Hepatocyte (in vitro differentiated cells): ENCODE data around the gene RANBP1. TPM values are rescaled to one million over a fixed set of nuclear protein-coding genes. Genes with fewer than 3 reads are reported as not detected.

Experiments
- DNase-seq: peaks from one replicate; pipeline ENCODE4 v3.0.0-alpha.2; 2016; ENCODE audit warnings: low spot score
- H2AFZ ChIP-seq: fragments of 200-600 bp; sonication (generic); 2 replicates; pipeline ENCODE4 v1.6.0; 2016; ENCODE audit warnings: antibody characterized with exemption, mild to moderate bottlenecking
- H3K27ac ChIP-seq: fragments of 200-600 bp; sonication (generic); 2 replicates; pipeline ENCODE4 v1.5.1; 2016; ENCODE audit warnings: mild to moderate bottlenecking
- H3K27me3 ChIP-seq: fragments of 200-600 bp; sonication (generic); 2 replicates; pipeline ENCODE4 v1.6.1; 2016
- H3K36me3 ChIP-seq: fragments of 200-600 bp; sonication (generic); replicated peaks from 2 replicates; pipeline ENCODE4 v1.5.1; 2016; ENCODE audit warnings: low read depth; ENCODE audit not compliant: insufficient read depth
- H3K4me1 ChIP-seq: fragments of 200-600 bp; sonication (generic); 2 replicates; pipeline ENCODE4 v1.5.1; 2016; ENCODE audit warnings: mild to moderate bottlenecking, moderate library complexity; ENCODE audit not compliant: insufficient read depth
- H3K4me2 ChIP-seq: fragments of 200-600 bp; sonication (generic); 2 replicates; pipeline ENCODE4 v1.6.0; 2016
- H3K4me3 ChIP-seq: fragments of 200-600 bp; sonication (generic); 2 replicates; pipeline ENCODE4 v1.5.1; 2016; ENCODE audit warnings: mild to moderate bottlenecking
- H3K79me2 ChIP-seq: fragments of 200-600 bp; sonication (generic); 2 replicates; pipeline ENCODE4 v1.6.0; 2017; ENCODE audit warnings: mild to moderate bottlenecking
- H3K9me2 ChIP-seq: fragments of 200-600 bp; sonication (generic); replicated peaks from 2 replicates; pipeline ENCODE4 v1.6.0; 2017; ENCODE audit warnings: mild to moderate bottlenecking; ENCODE audit not compliant: insufficient read depth
- H3K9me3 ChIP-seq: fragments of 200-600 bp; sonication (generic); 2 replicates; pipeline ENCODE4 v1.5.1; 2016; ENCODE audit warnings: low read depth, mild to moderate bottlenecking
- H4K20me1 ChIP-seq: fragments of 200-600 bp; sonication (generic); 2 replicates; pipeline ENCODE4 v1.6.0; 2016; ENCODE audit warnings: mild to moderate bottlenecking; ENCODE audit not compliant: insufficient read depth, poor library complexity, severe bottlenecking
- EZH2 ChIP-seq: fragments of 200-600 bp; sonication (generic); IDR thresholded peaks from 2 replicates; pipeline ENCODE4 v1.6.1; 2016; ENCODE audit warnings: antibody characterized with exemption, mild to moderate bottlenecking, borderline replicate concordance
- EZH2phosphoT487 ChIP-seq: fragments of 200-600 bp; sonication (generic); IDR thresholded peaks from one replicate; pipeline ENCODE4 v1.6.1; 2018; ENCODE audit warnings: antibody characterized with exemption, mild to moderate bottlenecking, low read depth, moderate library complexity; ENCODE audit not compliant: unreplicated experiment, severe bottlenecking
- WGBS: methylation state at CpG from one replicate; pipeline ENCODE4 v1.1.6; 2016; ENCODE audit warnings: low lambda C conversion rate; ENCODE audit errors: missing lambda C conversion rate; 5-methylcytosine and 5-hydroxymethylcytosine counted together
- microRNA counts: library from miRNA; unstranded; fragments of <30 nt; microRNA quantifications from one replicate; lab custom pipeline; 2017
- microRNA-seq: library from miRNA; unstranded; fragments of <30 nt; microRNA quantifications from one replicate; pipeline ENCODE4, GENCODE V29; 2017
- polyA plus RNA-seq: library from polyadenylated mRNA; unstranded; fragments of >200 nt; fragmentation: Nextera tagmentation; extraction: Ambion mirVana; gene quantifications from 2 replicates; pipeline ENCODE4 v1.2.1, GENCODE V29; 2016
- small RNA-seq: library from RNA; depleted of rRNA; stranded (forward); fragments of <200 nt; gene quantifications from one replicate; pipeline ENCODE3, GENCODE V24; 2014
- total RNA-seq: library from RNA; depleted of rRNA; stranded (reverse); fragments of >200 nt; gene quantifications from 2 replicates; pipeline ENCODE4 v1.2.3, GENCODE V29; 2014
- TF ChIP-seq, protein P1 (sequence below): fragments of 200-600 bp; sonication (generic); IDR thresholded peaks from 2 replicates; pipeline ENCODE4 v1.5.1; 2016; ENCODE audit warnings: antibody characterized with exemption, mild to moderate bottlenecking; ENCODE audit not compliant: poor library complexity

The RANBP1 gene
- total and polyA plus RNA-seq, 2 experiments from 2014 or later, result 189 to 227 TPM

DNA sequence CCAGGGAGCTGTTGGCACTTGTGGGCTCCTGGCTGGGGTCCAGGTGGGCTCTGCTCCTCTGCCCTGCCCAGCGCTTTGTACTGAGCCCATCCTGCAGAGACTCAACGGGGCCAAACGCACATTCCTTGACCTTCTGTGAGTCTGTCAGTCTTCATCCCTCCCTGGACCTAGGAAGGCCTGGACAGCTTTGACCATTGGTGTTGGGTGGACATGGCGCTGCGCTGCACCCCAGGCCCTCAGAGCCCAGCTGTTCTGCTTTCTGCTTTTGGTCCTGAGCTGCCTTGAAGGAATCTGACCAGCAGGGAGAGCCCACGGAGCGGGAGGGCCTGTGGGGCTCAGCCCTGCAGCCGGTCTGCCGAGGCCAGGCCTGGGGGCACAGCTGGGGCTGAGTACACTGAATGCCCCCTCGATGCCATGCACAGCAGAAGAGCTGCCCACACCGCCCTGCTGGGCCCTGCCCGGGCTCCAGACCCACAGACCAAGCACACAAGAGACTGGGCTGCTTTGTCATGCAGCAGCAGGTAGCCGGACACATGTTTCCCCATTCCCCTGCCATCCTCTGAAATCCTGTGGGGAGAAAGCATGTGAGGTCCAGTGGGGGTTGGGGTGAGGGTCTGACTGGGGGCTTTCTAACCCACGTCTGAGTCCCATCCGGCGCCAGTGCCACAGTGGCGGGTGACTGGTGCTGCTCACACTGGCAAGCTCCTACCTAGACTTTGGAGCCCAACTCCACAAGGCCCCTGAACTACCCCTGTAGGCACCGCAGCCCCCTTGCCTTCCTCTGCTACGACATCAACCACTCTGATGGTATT, 59.1 kb downstream of the RANBP1 start:
- no peaks in the 10 kb centered on the region for H4K20me1 ChIP-seq
- no peaks in the 10 kb centered on the region for H3K9me3 ChIP-seq
- H3K27me3 ChIP-seq, result no peaks in the 10 kb centered on the region
- H3K4me3 ChIP-seq, result no peak overlapping the region
- peak; percentile 38 for DNase-seq
- H3K36me3 ChIP-seq, result no peaks in the 10 kb centered on the region
- H3K4me1 ChIP-seq, result peaks cover 22% of the 10 kb centered on the region
- H3K4me2 ChIP-seq, result no peak overlapping the region
- no peak for TF ChIP-seq EZH2
- TF ChIP-seq, protein P1, sequence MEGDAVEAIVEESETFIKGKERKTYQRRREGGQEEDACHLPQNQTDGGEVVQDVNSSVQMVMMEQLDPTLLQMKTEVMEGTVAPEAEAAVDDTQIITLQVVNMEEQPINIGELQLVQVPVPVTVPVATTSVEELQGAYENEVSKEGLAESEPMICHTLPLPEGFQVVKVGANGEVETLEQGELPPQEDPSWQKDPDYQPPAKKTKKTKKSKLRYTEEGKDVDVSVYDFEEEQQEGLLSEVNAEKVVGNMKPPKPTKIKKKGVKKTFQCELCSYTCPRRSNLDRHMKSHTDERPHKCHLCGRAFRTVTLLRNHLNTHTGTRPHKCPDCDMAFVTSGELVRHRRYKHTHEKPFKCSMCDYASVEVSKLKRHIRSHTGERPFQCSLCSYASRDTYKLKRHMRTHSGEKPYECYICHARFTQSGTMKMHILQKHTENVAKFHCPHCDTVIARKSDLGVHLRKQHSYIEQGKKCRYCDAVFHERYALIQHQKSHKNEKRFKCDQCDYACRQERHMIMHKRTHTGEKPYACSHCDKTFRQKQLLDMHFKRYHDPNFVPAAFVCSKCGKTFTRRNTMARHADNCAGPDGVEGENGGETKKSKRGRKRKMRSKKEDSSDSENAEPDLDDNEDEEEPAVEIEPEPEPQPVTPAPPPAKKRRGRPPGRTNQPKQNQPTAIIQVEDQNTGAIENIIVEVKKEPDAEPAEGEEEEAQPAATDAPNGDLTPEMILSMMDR, result peak; percentile 35
- no peaks in the 10 kb centered on the region for H3K79me2 ChIP-seq
- no peaks in the 10 kb centered on the region for H3K9me2 ChIP-seq
- no peak overlapping the region for H2AFZ ChIP-seq
- H3K27ac ChIP-seq, result no peak overlapping the region
- 70% methylated on average over 19 of the region's 19 CpGs for WGBS

- Histone ChIP-seq H3K4me3 (no peak overlapping the region), H3K9me3 (no peaks in the 10 kb centered on the region), H3K36me3 (no peaks in the 10 kb centered on the region), H3K4me2 (no peak overlapping the region), H3K9me2 (no peaks in the 10 kb centered on the region), H4K20me1 (no peaks in the 10 kb centered on the region), H2AFZ (no peak overlapping the region), H3K27me3 (no peaks in the 10 kb centered on the region), H3K79me2 (no peaks in the 10 kb centered on the region), H3K27ac (no peak overlapping the region), H3K4me1 (peaks cover 22% of the 10 kb centered on the region)
- 64% methylated on average over 11 of the region's 12 CpGs for WGBS
- no peak for TF ChIP-seq EZH2phosphoT487
- TF ChIP-seq, protein P1, result peak; percentile 21
- no peak for DNase-seq
Measured at GRCh38 chr22:20175597-20175900, 59.6 kb downstream of the RANBP1 start.

GRCh38 chr22:20176421-20177085, 60.6 kb downstream of the RANBP1 start:
- 77% methylated on average over 17 of the region's 17 CpGs for WGBS
- no peaks in the 10 kb centered on the region for H4K20me1 ChIP-seq

More at GRCh38 chr22:20176421-20177085, 60.6 kb downstream of the RANBP1 start:
- TF ChIP-seq, protein P1, result no peak
- TF ChIP-seq EZH2phosphoT487 (no peak), EZH2 (no peak)
- no peak for DNase-seq
- H3K4me1 ChIP-seq, result peaks cover 22% of the 10 kb centered on the region
- no peak overlapping the region for H2AFZ ChIP-seq
- H3K27me3 ChIP-seq, result no peaks in the 10 kb centered on the region
- no peak overlapping the region for H3K27ac ChIP-seq
- H3K79me2 ChIP-seq, result no peaks in the 10 kb centered on the region
- H3K36me3 ChIP-seq, result no peaks in the 10 kb centered on the region
- no peaks in the 10 kb centered on the region for H3K9me3 ChIP-seq
- no peak overlapping the region for H3K4me2 ChIP-seq
- no peak overlapping the region for H3K4me3 ChIP-seq
- no peaks in the 10 kb centered on the region for H3K9me2 ChIP-seq

MicroRNA genes within 50 kb of the gene (microRNA counts, 767-probe panel; counts per million panel counts)
- not detected for microRNA hsa-miR-1306-3p (lab: Ali Mortazavi, UCI)

Small RNA genes lying within 50 kb of the gene (microRNA-seq; reads per million reads assigned to microRNA genes)
- not detected for gene MIR6816

Small RNA genes lying within 50 kb of the gene (small RNA-seq; reads per million reads assigned to genes)
- gene MIR6816 (not detected), gene RF00017 (not detected), gene RF00599 (not detected)

Other genes with a start within 250 kb of the RANBP1 start
- gene COMT, start 174.3 kb upstream of the RANBP1 start, total RNA-seq, result 74.5 and 78.2 TPM in 2 replicates
- 129 and 153 TPM in 2 replicates for gene COMT, start 174.3 kb upstream of the RANBP1 start, polyA plus RNA-seq
- 0.60 TPM in 1 of 2 replicates, not detected in the other for gene TXNRD2, start 174.3 kb upstream of the RANBP1 start, total RNA-seq
- 1.6 and 2.1 TPM in 2 replicates for gene TXNRD2, start 174.3 kb upstream of the RANBP1 start, polyA plus RNA-seq
- gene ARVCF, start 99.3 kb upstream of the RANBP1 start, total RNA-seq, result 21.6 and 32.5 TPM in 2 replicates
- gene ARVCF, start 99.3 kb upstream of the RANBP1 start, polyA plus RNA-seq, result 23.8 and 25.8 TPM in 2 replicates
- 21.4 and 26.2 TPM in 2 replicates for gene TANGO2, start 95.0 kb upstream of the RANBP1 start, total RNA-seq
- 20.8 and 24.4 TPM in 2 replicates for gene TANGO2, start 95.0 kb upstream of the RANBP1 start, polyA plus RNA-seq
- gene DGCR8, start 35.9 kb upstream of the RANBP1 start, total RNA-seq, result 18.3 and 22.0 TPM in 2 replicates
- gene DGCR8, start 35.9 kb upstream of the RANBP1 start, polyA plus RNA-seq, result 10.8 and 12.2 TPM in 2 replicates
- gene TRMT2A, start 1.1 kb downstream of the RANBP1 start, total RNA-seq, result 34.4 and 50.2 TPM in 2 replicates
- 65.1 and 78.7 TPM in 2 replicates for gene TRMT2A, start 1.1 kb downstream of the RANBP1 start, polyA plus RNA-seq
- gene ZDHHC8, start 15.7 kb downstream of the RANBP1 start, total RNA-seq, result 4.5 and 9.6 TPM in 2 replicates
- 65.1 and 72.7 TPM in 2 replicates for gene ZDHHC8, start 15.7 kb downstream of the RANBP1 start, polyA plus RNA-seq
- gene CCDC188, start 35.0 kb downstream of the RANBP1 start, total RNA-seq, result not detected in 2 replicates
- gene CCDC188, start 35.0 kb downstream of the RANBP1 start, polyA plus RNA-seq, result not detected in 2 replicates
- gene RTN4R, start 152.2 kb downstream of the RANBP1 start, total RNA-seq, result 7.9 and 12.8 TPM in 2 replicates
- 16.9 and 18.9 TPM in 2 replicates for gene RTN4R, start 152.2 kb downstream of the RANBP1 start, polyA plus RNA-seq
- gene DGCR6L, start 204.0 kb downstream of the RANBP1 start, total RNA-seq, result 49.8 and 55.1 TPM in 2 replicates
- gene DGCR6L, start 204.0 kb downstream of the RANBP1 start, polyA plus RNA-seq, result 93.4 and 99.0 TPM in 2 replicates